ENCODE measurements around the gene MPRIP.

DNA sequence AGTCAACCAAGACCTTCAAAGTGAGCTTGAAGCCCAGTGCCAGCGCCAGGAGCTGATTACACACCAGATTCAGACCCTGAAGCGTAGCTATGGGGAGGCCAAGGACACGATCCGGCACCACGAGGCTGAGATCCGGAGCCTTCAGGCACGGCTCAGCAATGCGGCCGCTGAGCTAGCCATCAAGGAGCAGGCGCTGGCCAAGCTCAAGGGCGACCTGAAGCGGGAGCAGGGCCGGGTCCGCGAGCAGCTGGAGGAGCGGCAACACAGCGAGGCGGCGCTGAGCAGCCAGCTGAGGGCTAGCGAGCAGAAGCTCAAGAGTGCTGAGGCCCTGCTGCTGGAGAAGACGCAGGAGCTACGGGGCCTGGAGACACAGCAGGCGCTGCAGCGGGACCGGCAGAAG, 121.9 kb downstream of the MPRIP start:
- TF ChIP-seq ARNTL (CRISPR knock-in tag; IDR thresholded peaks at IDR 0.05; ENCODE audit: borderline replicate concordance, low read depth), result no peak
- no peak for TF ChIP-seq RARB (CRISPR knock-in tag; IDR thresholded peaks at IDR 0.05)
- no peak for TF ChIP-seq ZNF8 (CRISPR knock-in tag; IDR thresholded peaks at IDR 0.05)
- TF ChIP-seq ISL1 (CRISPR knock-in tag; IDR thresholded peaks at IDR 0.05), result no peak

Data from SK-N-SH treated with all-trans-retinoic acid at 6 μM for 48 hours (cell line).